AG09319 (cell line): ENCODE data around the gene DMRT3.

Experiments used
- DNase-seq: peaks from one replicate; pipeline ENCODE4 v3.0.0-alpha.2; 2010; ENCODE audit warnings: low read depth; ENCODE audit errors: extremely low read depth
- CTCF ChIP-seq: IDR thresholded peaks from 2 replicates; pipeline ENCODE4 v1.5.1; 2011; ENCODE audit warnings: low read depth, mild to moderate bottlenecking, inconsistent platforms, low read length, moderate library complexity

Gene DMRT3

GRCh38 chr9:977838-978830, 1.7 kb downstream of the DMRT3 start:
- TF ChIP-seq CTCF: no peak

GRCh38 chr9:979983-980382, 3.5 kb downstream of the DMRT3 start:
- DNase-seq: no peak
- TF ChIP-seq CTCF: no peak

More at GRCh38 chr9:977838-978830, 1.7 kb downstream of the DMRT3 start:
- DNase-seq: no peak

- DNase-seq: no peak
- TF ChIP-seq CTCF: no peak
Observed at GRCh38 chr9:980640-981039, 4.2 kb downstream of the DMRT3 start.

GRCh38 chr9:981491-981898, 5.0 kb downstream of the DMRT3 start:
- no peak for TF ChIP-seq CTCF
- no peak for DNase-seq

GRCh38 chr9:982394-983230, 6.2 kb downstream of the DMRT3 start:
- DNase-seq: no peak
- TF ChIP-seq CTCF: no peak

GRCh38 chr9:994005-994404, 17.6 kb downstream of the DMRT3 start:
- no peak for TF ChIP-seq CTCF
- DNase-seq: no peak

GRCh38 chr9:995192-995591, 18.7 kb downstream of the DMRT3 start:
- DNase-seq: no peak
- no peak for TF ChIP-seq CTCF
